Breast epithelium (tissue), 3 donors: ENCODE results near the gene OSBPL5.

ENCODE experiments used
- POLR2AphosphoS5 ChIP-seq, 3 donors: sonication (generic); formaldehyde crosslinking; IDR thresholded peaks; one replicate each; pipeline ENCODE4 v1.6.1; 2017; ENCODE audit warnings: antibody characterized with exemption in 3 of 3
- TF ChIP-seq, protein P1 (sequence below), 3 donors: fragments of 450-650 bp; IDR thresholded peaks; one replicate each; pipeline ENCODE4 v1.5.1; 2016 to 2017; ENCODE audit warnings: antibody characterized with exemption in 3 of 3, mild to moderate bottlenecking in 3 of 3, moderate library complexity in 3 of 3

DNA sequence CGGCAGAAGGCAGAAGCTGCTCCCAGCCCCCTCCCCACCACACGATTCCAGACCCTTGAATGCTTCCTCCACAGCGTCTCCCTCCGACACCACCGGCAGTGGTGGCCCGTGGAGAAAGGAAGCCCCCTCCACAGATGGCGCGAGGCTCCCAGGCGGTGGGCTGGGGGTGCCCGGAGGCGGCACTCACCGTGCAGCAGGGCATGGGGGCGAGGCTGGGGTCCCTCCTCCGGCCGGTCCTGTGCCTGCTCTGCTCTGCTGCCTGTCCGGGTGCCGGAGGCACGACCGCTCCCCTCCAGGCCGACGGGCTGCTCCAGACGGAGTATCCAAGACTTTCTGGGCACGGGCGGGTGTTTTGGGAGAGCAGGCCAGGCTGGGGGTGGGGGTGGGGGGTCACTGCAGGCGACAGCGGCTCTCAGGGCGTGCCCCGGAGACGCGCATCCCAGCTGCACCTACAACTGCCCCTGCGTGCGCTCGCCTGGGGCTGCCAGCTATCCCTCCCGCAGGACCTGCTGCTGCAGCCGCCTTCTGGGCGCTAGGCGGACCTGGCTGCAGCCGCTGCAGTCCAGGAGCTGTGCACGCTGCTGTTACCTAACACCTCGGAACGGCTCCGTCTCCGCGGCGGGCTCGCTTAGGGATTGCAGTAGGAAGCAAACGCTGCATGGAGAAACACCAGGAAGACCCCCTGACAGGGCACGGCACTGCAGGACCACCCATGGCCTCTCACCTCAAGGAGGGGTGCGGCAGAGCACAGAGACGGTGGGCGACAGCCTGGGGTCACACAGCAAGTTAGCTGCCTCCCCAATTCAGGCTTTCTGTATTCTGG is 38.3 kb upstream of the OSBPL5 start:
- TF ChIP-seq, protein P1, sequence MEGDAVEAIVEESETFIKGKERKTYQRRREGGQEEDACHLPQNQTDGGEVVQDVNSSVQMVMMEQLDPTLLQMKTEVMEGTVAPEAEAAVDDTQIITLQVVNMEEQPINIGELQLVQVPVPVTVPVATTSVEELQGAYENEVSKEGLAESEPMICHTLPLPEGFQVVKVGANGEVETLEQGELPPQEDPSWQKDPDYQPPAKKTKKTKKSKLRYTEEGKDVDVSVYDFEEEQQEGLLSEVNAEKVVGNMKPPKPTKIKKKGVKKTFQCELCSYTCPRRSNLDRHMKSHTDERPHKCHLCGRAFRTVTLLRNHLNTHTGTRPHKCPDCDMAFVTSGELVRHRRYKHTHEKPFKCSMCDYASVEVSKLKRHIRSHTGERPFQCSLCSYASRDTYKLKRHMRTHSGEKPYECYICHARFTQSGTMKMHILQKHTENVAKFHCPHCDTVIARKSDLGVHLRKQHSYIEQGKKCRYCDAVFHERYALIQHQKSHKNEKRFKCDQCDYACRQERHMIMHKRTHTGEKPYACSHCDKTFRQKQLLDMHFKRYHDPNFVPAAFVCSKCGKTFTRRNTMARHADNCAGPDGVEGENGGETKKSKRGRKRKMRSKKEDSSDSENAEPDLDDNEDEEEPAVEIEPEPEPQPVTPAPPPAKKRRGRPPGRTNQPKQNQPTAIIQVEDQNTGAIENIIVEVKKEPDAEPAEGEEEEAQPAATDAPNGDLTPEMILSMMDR (IDR thresholded peaks at IDR 0.05) = no peak
- TF ChIP-seq POLR2AphosphoS5 (IDR thresholded peaks at IDR 0.05) = no peak
